DOHH2 (cell line): ENCODE data around the gene NPFFR2.

Experiments used
- CTCF ChIP-seq: fragments of 200-600 bp; sonication (generic); IDR thresholded peaks from one replicate; pipeline ENCODE4 v1.5.1; 2014; ENCODE audit warnings: antibody characterized with exemption, mild to moderate bottlenecking, low read depth, low read length; ENCODE audit not compliant: poor library complexity, severe bottlenecking
- EZH2phosphoT487 ChIP-seq: fragments of 200-600 bp; sonication (generic); IDR thresholded peaks from 2 replicates; pipeline ENCODE4 v1.6.1; 2017; ENCODE audit warnings: borderline replicate concordance, mild to moderate bottlenecking, antibody characterized with exemption, low read length, moderate library complexity, mixed read lengths

- TF ChIP-seq CTCF (no peak), EZH2phosphoT487 (no peak)
Observed at GRCh38 chr4:72107456-72107855, 75.7 kb downstream of the NPFFR2 start.
